NCI-H82 (cell line): ENCODE data around the gene HMGB3.
"Not testable (repeated sequence)": the region's sequence is repeated elsewhere in the genome, so short reads cannot be mapped to it uniquely, and the experiment has no call there.

Experiments
- DNase-seq: peaks from one replicate; lab custom pipeline; 2025; lab: John Stamatoyannopoulos, UW

HMGB3 gene

GRCh38 chrX:150982788-150983520 is at the start of gene HMGB3:
TSS of gene HMGB3 (plus strand) at chrX:150983335. CDS start at chrX:150985600, 2,265 bp downstream.
- peak; percentile 98 for DNase-seq

GRCh38 chrX:150933945-150934350 is 49.2 kb upstream of the HMGB3 start:
- no peak for DNase-seq

GRCh38 chrX:150934453-150934852 is 48.7 kb upstream of the HMGB3 start:
- no peak for DNase-seq

- DNase-seq = no peak
Measured at GRCh38 chrX:150935467-150935866, 47.7 kb upstream of the HMGB3 start.

- DNase-seq = no peak
Measured at GRCh38 chrX:150936556-150936955, 46.6 kb upstream of the HMGB3 start.

GRCh38 chrX:150940844-150941495 is 42.2 kb upstream of the HMGB3 start:
- DNase-seq = no peak

- DNase-seq = no peak
Measured at GRCh38 chrX:150941580-150941979, 41.6 kb upstream of the HMGB3 start.

- no peak for DNase-seq
Measured at GRCh38 chrX:150942942-150943594, 40.1 kb upstream of the HMGB3 start.

GRCh38 chrX:150944233-150944632 is 38.9 kb upstream of the HMGB3 start:
- no peak for DNase-seq

- no peak for DNase-seq
Measured at GRCh38 chrX:150954951-150955350, 28.2 kb upstream of the HMGB3 start.

- no peak for DNase-seq
Measured at GRCh38 chrX:150955590-150955989, 27.5 kb upstream of the HMGB3 start.

- peak; percentile 52 for DNase-seq
Measured at GRCh38 chrX:150958177-150958576, 25.0 kb upstream of the HMGB3 start.

GRCh38 chrX:150959557-150959956 is 23.6 kb upstream of the HMGB3 start:
- no peak for DNase-seq

- DNase-seq = no peak
Measured at GRCh38 chrX:150961631-150962030, 21.5 kb upstream of the HMGB3 start.

GRCh38 chrX:150964416-150964815 is 18.7 kb upstream of the HMGB3 start:
- not testable (repeated sequence) for DNase-seq

GRCh38 chrX:150966235-150966634 is 16.9 kb upstream of the HMGB3 start:
- DNase-seq = no peak

- DNase-seq = no peak
Measured at GRCh38 chrX:150966742-150967141, 16.4 kb upstream of the HMGB3 start.

- DNase-seq = no peak
Measured at GRCh38 chrX:150967786-150968185, 15.3 kb upstream of the HMGB3 start.

- no peak for DNase-seq
Measured at GRCh38 chrX:150968862-150969720, 14.0 kb upstream of the HMGB3 start.

- no peak for DNase-seq
Measured at GRCh38 chrX:150972450-150972849, 10.7 kb upstream of the HMGB3 start.

- no peak for DNase-seq
Measured at GRCh38 chrX:150975655-150976390, 7.3 kb upstream of the HMGB3 start.
